Chondrocyte (in vitro differentiated cells): ENCODE results near the gene SLC35E4. TPM values are rescaled to one million over a fixed set of nuclear protein-coding genes. Genes with fewer than 3 reads are reported as not detected.
"Not testable (repeated sequence)": the region's sequence is repeated elsewhere in the genome, so short reads cannot be mapped to it uniquely, and the experiment has no call there.

ENCODE experiments used
- DNase-seq: peaks from one replicate; pipeline ENCODE4 v3.0.0; 2021; ENCODE audit warnings: mixed read lengths, low spot score
- H3K27ac Mint-ChIP-seq: one replicate; pipeline ENCODE4 v1.8.0; 2021; ENCODE audit warnings: mild to moderate bottlenecking, moderate library complexity, mixed read lengths; ENCODE audit not compliant: unreplicated experiment
- H3K27me3 Mint-ChIP-seq: 2 replicates; pipeline ENCODE4 v1.8.0; 2021; ENCODE audit warnings: low read depth, mixed read lengths
- H3K36me3 Mint-ChIP-seq: 2 replicates; pipeline ENCODE4 v1.8.0; 2021; ENCODE audit warnings: low read depth, mixed read lengths
- H3K4me1 Mint-ChIP-seq: 2 replicates; pipeline ENCODE4 v1.8.0; 2021; ENCODE audit warnings: low read depth, mild to moderate bottlenecking, mixed read lengths
- H3K4me3 Mint-ChIP-seq: one replicate; pipeline ENCODE4 v1.8.0; 2021; ENCODE audit warnings: mild to moderate bottlenecking, moderate library complexity, mixed read lengths; ENCODE audit not compliant: unreplicated experiment
- H3K9me3 Mint-ChIP-seq: 2 replicates; pipeline ENCODE4 v1.8.0; 2021; ENCODE audit warnings: low read depth, mixed read lengths
- long read RNA-seq: library from polyadenylated mRNA; stranded (forward); transcript quantifications from one replicate; pipeline ENCODE4 v2.0.0, GENCODE V29; 2021
- total RNA-seq: library from RNA; stranded (reverse); gene quantifications from 3 replicates; pipeline ENCODE4 v1.2.1, GENCODE V29; 2021
- TF ChIP-seq, protein P1 (sequence below): fragments of 200-600 bp; sonication (generic); IDR thresholded peaks from 2 replicates; pipeline ENCODE4 v1.5.0; 2021; ENCODE audit warnings: antibody characterized with exemption, mild to moderate bottlenecking, moderate library complexity

SLC35E4 gene, protein sequence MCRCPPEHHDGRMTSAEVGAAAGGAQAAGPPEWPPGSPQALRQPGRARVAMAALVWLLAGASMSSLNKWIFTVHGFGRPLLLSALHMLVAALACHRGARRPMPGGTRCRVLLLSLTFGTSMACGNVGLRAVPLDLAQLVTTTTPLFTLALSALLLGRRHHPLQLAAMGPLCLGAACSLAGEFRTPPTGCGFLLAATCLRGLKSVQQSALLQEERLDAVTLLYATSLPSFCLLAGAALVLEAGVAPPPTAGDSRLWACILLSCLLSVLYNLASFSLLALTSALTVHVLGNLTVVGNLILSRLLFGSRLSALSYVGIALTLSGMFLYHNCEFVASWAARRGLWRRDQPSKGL
- 5.3 to 7.9 TPM (median 7.6 TPM) in 3 replicates for total RNA-seq
- long read RNA-seq, transcript SLC35E4-201 (2 exons, 2,714 nt), result major isoform, 47 of 55 reads
- long read RNA-seq, partial matches to known transcripts, result 0 of 55 reads
- long read RNA-seq, other reads (novel, unspliced or antisense), result 8 of 55 reads

DNA sequence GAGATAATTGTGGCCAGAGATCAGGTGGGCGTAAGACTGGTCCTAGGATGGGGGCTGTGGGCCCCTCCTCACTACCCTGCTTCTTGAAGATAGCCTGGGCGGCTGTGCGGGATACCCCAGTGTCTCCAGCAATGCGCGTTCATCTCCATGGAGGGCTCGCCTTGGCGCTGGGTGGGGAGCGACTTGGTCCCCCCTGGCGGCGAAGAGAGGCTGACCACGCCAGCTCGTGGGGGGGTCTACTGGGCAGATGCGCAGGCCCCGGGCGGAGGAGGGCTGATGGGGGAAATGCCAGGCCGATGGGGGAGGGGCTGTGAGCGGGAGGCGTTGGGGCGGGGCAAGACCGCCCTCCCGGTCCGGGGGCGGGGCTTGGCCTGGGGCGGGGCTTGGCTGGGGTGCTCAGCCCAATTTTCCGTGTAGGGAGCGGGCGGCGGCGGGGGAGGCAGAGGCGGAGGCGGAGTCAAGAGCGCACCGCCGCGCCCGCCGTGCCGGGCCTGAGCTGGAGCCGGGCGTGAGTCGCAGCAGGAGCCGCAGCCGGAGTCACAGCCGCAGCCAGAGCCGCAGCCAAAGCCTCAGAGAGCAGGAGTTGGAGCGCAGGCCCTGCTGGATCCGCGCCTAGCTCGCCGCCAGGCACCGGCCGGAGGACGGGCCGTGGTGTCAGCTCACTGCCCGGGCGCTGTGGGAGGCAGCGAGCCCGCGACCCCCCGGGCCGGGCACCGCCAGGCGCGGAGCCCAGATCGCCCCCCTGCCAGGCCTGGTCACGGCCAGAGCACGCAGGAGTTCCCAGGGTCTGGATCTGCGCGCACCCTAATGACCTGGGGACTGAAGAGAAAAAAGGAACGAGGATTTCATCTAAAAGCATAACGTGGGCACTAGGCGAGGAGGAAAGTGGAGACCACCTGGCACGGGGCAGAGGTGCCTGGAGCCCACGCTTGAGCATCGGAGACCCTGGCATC lies at the start of gene SLC35E4:
Gene SLC35E4 (plus strand): TSS at position 509 of the 953 bp plus-strand sequence. CDS start 670 bp downstream, outside the sequence.
- TF ChIP-seq, protein P1, sequence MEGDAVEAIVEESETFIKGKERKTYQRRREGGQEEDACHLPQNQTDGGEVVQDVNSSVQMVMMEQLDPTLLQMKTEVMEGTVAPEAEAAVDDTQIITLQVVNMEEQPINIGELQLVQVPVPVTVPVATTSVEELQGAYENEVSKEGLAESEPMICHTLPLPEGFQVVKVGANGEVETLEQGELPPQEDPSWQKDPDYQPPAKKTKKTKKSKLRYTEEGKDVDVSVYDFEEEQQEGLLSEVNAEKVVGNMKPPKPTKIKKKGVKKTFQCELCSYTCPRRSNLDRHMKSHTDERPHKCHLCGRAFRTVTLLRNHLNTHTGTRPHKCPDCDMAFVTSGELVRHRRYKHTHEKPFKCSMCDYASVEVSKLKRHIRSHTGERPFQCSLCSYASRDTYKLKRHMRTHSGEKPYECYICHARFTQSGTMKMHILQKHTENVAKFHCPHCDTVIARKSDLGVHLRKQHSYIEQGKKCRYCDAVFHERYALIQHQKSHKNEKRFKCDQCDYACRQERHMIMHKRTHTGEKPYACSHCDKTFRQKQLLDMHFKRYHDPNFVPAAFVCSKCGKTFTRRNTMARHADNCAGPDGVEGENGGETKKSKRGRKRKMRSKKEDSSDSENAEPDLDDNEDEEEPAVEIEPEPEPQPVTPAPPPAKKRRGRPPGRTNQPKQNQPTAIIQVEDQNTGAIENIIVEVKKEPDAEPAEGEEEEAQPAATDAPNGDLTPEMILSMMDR, result peak; percentile 49
- DNase-seq, result peak; percentile 96
- H3K9me3 Mint-ChIP-seq, result no peaks in the 10 kb centered on the region
- peak within 1 kb of the TSS; percentile 90 for H3K27ac Mint-ChIP-seq
- H3K4me3 Mint-ChIP-seq, result peak within 1 kb of the TSS; percentile 85
- peaks cover 26% of the 10 kb centered on the region for H3K4me1 Mint-ChIP-seq
- H3K36me3 Mint-ChIP-seq, result no peaks in the 10 kb centered on the region
- no peaks in the 10 kb centered on the region for H3K27me3 Mint-ChIP-seq

DNA sequence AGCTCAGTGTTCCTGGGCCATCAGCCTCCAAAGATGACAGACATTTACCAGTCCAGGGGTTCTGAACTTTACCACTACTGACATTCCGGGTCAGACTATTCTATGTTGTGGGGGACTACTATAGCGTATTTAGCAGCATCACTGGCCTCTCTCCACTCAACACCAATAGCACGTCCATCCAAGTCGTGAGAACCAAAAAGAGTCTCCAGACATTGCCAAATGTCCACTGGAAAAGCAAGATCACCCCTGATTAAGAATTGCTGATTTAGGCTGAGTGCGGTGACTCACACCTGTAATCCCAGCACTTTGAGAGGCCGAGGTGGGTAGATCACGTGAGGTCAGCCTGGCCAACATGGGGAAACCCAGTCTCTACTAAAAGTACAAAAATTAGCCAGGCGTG lies 49.2 kb upstream of the SLC35E4 start:
- Mint-ChIP-seq H3K4me1 (peaks cover 11% of the 10 kb centered on the region), H3K36me3 (peaks cover 31% of the 10 kb centered on the region), H3K4me3 (no peak overlapping the region), H3K27me3 (no peaks in the 10 kb centered on the region), H3K9me3 (no peaks in the 10 kb centered on the region), H3K27ac (no peak overlapping the region)
- DNase-seq, result no peak
- TF ChIP-seq, protein P1, result no peak

DNA sequence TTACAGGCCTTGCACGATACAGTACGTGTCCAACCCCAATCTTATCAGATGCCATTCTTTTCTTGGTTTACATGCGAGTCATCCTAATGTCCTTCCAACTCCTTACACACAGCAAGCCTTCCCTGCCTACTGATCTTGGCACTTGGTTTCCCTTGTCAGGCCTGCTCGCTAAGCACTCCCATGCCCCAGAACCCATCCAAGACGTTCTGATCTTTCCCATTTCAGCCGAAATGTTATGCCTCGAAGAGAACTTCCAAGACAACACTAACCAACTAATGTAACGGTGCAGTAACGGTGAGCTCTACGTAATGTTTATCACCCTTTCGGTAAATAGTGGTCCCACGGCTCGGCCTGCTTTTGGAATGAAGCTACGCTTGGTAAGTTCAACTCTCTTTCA lies 44.4 kb upstream of the SLC35E4 start:
- Mint-ChIP-seq H3K9me3 (no peaks in the 10 kb centered on the region), H3K4me3 (no peak overlapping the region), H3K27me3 (peaks cover 3% of the 10 kb centered on the region), H3K36me3 (peaks cover 21% of the 10 kb centered on the region), H3K4me1 (no peaks in the 10 kb centered on the region), H3K27ac (no peak overlapping the region)
- DNase-seq, result no peak
- TF ChIP-seq, protein P1, result no peak

DNA sequence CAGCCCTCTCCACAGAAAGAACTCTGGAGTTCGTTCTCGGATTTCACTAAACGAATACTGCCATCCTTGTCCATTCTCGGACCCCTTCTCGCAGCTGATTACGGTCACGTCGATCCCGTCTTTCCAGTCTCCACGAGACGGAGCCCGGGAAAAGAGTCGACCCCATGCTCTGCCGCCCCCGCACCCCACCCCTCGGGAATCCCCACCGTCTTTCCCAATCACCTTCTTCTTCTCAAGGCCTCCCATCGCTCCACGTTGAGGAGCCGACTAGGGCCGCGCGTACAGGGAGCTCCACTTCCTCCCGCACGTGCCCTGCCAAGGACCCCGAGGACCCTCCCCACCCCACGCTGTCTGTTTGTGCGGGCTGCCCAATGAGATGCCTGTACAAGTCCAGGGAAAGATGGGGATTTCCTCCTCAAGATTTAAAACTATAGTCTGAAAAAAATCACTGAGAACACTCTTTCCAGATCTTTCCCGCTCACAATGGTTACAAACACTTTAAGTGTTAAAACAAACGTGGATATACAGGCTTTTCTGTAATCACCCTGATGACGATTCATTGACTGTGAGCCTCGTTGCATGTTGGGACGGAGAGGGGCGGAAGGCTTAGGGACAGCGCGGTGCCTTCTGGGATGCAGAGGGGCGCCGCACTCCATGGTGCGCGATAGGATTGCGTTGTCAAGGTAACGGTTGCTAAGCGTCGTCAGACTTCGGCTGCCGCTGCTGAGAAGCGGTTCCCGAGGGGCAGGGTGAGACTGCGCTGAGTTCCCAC lies 43.8 kb upstream of the SLC35E4 start, which contains the start of gene PES1:
Gene PES1 (minus strand): TSS at position 323 of the 772 bp plus-strand sequence. CDS start 77 bp downstream, at position 246.
- Mint-ChIP-seq H3K4me3 (no peak within 1 kb of the TSS), H3K4me1 (no peaks in the 10 kb centered on the region), H3K36me3 (peaks cover 16% of the 10 kb centered on the region), H3K27ac (no peak within 1 kb of the TSS), H3K9me3 (no peaks in the 10 kb centered on the region), H3K27me3 (peaks cover 3% of the 10 kb centered on the region)
- DNase-seq, result peak; percentile 96
- TF ChIP-seq, protein P1, result peak; percentile 14

DNA sequence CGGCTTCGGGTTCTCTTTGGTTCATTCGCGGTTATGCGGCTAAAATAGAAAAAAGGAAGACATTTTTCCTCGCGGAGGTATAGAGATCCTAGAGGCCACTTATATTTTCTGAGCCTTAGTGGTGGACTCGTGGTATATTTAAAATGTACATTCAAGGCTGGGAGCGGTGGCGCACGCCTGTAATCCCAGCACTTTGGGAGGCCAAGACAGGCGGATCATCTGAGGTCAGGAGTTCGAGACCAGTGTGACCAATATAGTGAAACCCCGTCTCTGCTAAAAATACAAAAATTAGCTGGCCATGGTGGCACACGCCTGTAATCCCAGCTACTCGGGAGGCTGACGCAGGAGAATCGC lies 43.2 kb upstream of the SLC35E4 start:
- H3K4me1 Mint-ChIP-seq, H3K27ac Mint-ChIP-seq, H3K27me3 Mint-ChIP-seq, DNase-seq, H3K9me3 Mint-ChIP-seq, H3K4me3 Mint-ChIP-seq: not testable (repeated sequence)
- H3K36me3 Mint-ChIP-seq, result peaks cover 11% of the 10 kb centered on the region
